Liver (tissue), 3 donors: Measurements from ENCODE around the gene LYZ.

Source experiments
- ATF3 ChIP-seq: IDR thresholded peaks from 2 replicates; pipeline ENCODE4 v1.6.1; 2016; ENCODE audit warnings: antibody characterized with exemption
- CTCF ChIP-seq: fragments of 150-350 bp; IDR thresholded peaks from 2 replicates; pipeline ENCODE4 v1.5.1; 2017; ENCODE audit warnings: improper control_type of control experiment, low read depth, low read length; ENCODE audit not compliant: missing input control
- FOXA2 ChIP-seq: IDR thresholded peaks from 2 replicates; pipeline ENCODE4 v1.6.1; 2016; ENCODE audit warnings: antibody characterized with exemption
- HNF4A ChIP-seq, 2 donors: conservative IDR thresholded peaks; 2 replicates each; pipeline ENCODE4 v1.6.1; 2016; ENCODE audit warnings: antibody characterized with exemption in 2 of 2, mild to moderate bottlenecking in 2 of 2
- SP1 ChIP-seq: IDR thresholded peaks from 2 replicates; pipeline ENCODE4 v1.6.1; 2018; ENCODE audit warnings: antibody characterized with exemption, mild to moderate bottlenecking
- TF ChIP-seq, protein P1 (sequence below): IDR thresholded peaks from 2 replicates; pipeline ENCODE4 v1.6.1; 2016; ENCODE audit warnings: antibody characterized with exemption, mild to moderate bottlenecking
- donor health status: healthy.
- donor health status: healthy.

GRCh38 chr12:69313209-69313608 lies 35.0 kb upstream of the LYZ start:
- TF ChIP-seq SP1 (no peak), CTCF (no peak), HNF4A (conservative IDR thresholded peaks at IDR 0.05) (no peak), ATF3 (no peak), FOXA2 (no peak)
- TF ChIP-seq, protein P1, sequence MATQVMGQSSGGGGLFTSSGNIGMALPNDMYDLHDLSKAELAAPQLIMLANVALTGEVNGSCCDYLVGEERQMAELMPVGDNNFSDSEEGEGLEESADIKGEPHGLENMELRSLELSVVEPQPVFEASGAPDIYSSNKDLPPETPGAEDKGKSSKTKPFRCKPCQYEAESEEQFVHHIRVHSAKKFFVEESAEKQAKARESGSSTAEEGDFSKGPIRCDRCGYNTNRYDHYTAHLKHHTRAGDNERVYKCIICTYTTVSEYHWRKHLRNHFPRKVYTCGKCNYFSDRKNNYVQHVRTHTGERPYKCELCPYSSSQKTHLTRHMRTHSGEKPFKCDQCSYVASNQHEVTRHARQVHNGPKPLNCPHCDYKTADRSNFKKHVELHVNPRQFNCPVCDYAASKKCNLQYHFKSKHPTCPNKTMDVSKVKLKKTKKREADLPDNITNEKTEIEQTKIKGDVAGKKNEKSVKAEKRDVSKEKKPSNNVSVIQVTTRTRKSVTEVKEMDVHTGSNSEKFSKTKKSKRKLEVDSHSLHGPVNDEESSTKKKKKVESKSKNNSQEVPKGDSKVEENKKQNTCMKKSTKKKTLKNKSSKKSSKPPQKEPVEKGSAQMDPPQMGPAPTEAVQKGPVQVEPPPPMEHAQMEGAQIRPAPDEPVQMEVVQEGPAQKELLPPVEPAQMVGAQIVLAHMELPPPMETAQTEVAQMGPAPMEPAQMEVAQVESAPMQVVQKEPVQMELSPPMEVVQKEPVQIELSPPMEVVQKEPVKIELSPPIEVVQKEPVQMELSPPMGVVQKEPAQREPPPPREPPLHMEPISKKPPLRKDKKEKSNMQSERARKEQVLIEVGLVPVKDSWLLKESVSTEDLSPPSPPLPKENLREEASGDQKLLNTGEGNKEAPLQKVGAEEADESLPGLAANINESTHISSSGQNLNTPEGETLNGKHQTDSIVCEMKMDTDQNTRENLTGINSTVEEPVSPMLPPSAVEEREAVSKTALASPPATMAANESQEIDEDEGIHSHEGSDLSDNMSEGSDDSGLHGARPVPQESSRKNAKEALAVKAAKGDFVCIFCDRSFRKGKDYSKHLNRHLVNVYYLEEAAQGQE, result no peak
